Right renal pelvis (tissue), 4 donors: ENCODE results near the gene MB. TPM values are rescaled to one million over a fixed set of nuclear protein-coding genes. Genes with fewer than 3 reads are reported as not detected.
"Not testable (repeated sequence)": the region's sequence is repeated elsewhere in the genome, so short reads cannot be mapped to it uniquely, and the experiment has no call there.

Source experiments
- DNase-seq, 4 donors: peaks; one replicate each; pipeline ENCODE4 v3.0.0-alpha.2; 2013; ENCODE audit warnings: low read depth in 4 of 4, low spot score in 3 of 4, missing footprints in 1 of 4
- polyA plus RNA-seq, 4 donors: library from polyadenylated mRNA; unstranded; fragments of 120-200 nt; gene quantifications; one replicate each; pipeline ENCODE4 v1.2.1, GENCODE V29; 2013; ENCODE audit not compliant: insufficient read length in 4 of 4

The MB gene
- polyA plus RNA-seq, 4 donors, result 0.06 TPM; not detected in 3

DNA sequence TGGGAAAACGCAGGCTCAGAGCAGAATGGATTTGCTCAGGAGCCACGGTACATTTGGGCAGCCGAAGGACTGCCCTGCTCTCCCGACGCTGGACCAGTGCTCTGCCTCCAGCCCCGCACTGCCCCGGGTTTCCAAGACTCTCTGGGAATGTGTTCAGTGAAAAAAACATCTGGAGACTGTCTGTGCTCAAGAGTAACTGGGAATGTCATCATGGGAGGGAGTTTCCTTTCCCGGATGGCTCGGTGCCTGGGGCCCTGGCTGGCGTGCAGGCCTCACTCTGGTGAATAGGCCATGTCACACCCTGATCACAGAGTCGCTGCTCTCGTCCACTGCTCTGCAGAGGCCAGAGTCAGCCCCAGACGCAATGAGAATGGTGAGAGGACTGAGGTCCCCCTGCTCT is 21.3 kb upstream of the MB start:
- DNase-seq, result no peak

DNA sequence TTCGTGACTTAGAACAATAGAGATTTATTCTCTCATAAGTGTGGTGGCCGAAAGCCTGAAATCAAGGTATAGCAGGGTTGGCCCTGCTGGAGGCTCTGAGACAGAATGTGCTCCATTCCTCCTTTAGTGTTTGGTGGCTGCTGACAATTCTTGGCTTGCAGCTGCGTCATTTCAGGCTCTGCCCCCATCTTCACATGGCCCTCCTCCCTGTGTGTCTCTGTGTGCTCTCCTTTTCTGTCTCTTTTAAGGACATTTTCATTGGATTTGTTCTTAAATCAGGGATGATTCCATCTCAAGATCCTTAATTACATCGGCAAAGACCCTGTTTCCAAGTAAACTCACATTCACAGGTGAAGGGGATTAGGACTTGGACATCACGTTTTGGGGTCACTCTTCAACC is 20.9 kb upstream of the MB start:
- no peak for DNase-seq

DNA sequence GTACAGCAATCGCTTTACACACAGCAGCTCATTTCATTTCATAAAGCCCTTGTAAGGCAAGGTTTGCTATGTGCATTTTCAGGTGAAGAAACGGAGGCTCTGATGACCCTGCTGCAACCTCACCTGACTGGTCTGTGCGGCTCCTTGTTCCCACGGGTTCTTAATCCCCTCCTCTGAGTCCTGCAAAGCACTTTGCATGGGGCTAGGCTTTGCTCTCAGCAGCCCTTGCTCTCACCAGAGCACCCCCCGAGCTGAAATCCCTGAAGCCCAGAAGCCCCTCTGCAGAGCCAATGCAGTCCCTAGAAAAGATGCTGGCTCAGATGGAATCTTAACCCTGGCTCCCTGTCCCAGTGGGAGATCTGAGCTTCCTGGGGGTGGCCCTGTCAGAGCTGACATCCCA is 20.1 kb upstream of the MB start:
- DNase-seq, result no peak

DNA sequence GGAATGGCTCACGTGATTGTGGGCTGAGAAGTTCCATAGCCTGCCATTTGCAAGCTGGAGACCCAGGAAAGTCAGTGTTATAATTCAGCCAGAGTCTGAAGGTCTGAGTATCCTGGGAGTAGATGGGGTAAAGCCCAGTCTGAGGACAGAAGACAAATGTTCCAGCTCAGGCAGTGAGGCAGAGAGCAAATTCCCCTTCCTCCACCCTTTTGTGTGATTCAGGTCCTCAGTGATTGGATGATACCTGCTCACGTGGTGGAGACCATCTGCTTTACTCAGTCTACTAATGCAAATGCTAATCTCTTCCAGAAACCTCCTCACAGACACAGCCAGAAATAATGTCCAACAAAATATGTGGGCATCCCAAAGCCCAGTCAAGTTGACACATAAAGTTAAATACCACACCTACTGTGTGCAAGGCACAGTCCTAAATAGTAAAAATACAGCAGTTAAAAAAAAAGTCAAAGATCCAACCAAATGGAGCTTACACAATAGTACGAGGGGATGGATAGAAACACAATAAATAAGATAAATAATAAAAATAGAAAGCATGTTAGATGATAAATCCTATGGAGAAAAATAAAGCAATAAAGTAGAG is 17.9 kb upstream of the MB start:
- DNase-seq, result no peak

DNA sequence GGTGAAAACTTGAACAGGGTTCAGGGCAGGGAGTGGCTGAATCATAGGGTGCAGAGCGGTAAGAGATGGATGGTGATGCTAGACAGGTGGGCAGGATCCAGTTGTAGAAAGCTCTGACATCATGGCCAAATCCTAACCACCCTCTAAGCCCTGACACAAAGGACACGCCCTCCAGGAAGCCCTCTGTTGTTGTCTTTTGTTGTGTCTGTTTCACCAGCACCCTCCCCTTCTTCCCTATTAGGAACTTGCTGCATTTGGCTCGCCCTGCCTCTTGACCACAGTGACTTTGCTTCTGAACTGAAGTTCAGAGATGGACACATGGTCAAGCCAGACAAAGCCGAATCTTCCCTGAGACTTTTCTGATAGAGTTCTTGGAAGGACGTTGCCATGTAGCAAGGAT is 16.9 kb upstream of the MB start:
- no peak for DNase-seq

DNA sequence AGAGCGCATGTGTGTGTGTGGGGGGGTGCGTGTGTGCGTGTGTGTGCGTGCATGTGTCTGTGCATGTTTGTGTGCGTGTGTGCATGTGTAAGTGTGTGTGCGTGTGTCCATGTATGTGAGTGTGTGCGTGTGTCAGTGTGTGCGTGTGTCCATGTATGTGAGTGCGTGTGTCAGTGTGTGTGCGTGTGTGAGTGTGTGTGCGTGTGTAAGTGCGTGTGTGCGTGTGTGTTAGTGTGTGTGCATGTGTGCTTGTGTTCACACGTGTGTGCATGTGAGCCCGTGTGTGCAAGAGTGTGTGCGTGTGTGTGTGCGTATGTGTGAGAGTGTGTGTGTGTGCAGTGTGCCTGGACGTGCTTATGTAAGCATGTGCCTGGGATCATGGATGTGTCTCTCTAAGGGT is 16.4 kb upstream of the MB start:
- no peak for DNase-seq

DNA sequence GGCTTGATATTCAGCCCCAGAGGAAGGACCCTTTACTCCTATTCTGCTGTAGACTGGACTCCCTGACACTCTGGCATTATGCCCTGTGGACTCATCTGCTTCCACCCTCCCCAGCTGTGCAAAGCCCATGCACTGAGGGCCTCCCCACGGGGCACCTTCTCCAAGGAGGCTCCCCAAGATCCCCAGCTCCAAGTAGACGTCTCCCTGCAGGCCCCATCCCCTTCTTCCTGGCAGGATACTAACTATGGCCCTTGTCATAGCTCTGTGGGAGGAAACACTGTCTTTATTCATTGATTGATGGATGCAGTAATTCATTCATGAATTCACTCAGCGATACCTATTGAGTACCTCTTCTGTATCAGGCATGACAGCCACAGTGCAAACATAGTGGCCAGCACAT is 15.8 kb upstream of the MB start:
- no peak for DNase-seq

DNA sequence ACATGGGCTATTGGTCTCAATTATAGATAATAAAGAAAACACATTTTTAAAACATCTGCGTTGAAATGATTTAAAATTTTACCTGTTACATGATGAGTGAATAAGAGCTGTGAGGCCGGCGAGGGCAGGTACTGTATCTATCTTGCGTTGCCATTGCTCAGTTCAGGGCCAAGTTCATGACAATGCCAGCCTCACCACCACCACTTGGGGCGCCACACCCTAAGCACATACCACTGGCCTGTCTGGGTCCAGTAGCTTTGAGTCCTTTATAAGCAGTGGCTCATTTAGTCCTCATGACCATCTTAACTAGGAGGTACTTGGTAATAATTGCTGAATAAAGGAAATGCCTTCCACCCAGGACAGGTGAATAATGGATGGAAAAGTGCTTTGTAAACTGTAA is 14.5 kb upstream of the MB start:
- DNase-seq, result no peak

DNA sequence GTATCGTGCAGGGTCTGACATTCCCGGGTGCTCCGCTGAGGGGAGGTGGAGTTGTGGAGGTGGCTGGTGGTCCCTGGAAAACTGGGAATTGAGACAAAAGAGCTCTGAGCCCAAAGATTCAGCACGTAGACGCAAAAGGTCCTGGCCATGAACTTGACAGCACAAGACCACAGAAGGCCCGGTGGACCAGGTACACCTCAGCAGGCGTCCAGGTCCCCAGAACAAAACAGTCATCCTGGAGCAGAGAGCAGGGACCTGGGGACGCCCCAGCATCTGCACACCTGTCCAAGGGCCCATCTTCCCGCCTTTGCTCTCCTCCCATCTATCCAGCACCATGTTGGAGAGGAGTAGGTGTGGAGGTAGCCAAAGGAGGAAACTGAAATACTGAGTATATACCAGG is 13.8 kb upstream of the MB start:
- DNase-seq, result no peak

DNA sequence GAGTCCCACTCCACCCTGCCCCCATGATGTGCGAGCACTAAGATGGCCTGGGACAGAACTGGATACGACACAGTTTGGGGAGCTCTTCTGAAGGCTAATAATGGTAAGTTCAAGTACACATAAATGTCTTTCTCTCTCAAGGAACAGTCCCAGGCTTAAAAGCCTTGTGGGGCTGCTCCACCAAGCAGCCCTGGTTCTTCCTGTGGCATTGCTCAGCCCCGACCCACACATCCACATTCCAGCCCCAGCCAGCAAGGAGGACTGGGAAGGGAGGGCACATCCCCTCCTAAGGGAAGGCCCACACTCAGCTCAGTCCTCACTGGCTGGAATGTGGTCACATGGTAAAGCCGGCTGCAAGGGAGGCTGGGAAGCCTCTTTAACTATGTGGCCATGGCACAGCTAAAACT is 13.3 kb upstream of the MB start:
- no peak for DNase-seq

DNA sequence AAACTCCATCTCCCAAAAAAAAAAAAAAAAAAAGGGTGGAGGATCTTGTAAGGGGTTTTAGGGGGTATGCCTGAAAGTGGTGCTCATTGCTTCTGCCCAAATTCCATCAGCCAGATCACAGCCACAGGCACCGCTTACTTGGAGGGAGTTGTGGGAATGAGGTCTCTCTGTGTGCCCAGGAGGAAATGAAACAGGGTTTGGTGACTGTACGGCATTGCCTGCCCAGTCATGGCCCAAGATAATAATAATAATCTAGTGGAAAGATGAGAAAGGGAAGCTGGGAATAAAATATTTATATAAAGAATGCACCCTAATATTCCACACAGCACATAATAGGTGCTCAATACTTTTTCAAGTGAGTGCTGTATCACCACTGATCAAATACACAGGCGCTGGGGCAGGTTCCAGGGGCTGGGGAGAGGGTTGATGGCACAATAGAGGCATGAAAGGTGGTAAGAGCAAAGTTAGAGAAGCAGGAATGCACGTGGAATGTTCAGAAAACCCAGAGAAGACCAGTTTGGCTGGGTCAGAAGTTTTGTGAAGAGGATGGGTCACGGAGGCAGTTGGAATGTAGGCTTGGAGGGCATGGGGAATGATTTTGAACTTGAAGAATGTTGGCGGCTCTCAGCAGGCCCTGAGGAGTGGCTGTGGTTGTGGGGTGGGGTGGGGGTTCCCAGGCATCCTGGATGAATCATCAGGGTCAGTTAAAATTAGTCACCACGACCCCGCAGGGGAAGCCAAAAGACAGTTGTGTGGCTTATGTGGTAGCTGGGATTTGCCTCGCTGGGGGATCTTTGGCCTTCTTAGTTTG is 12.5 kb upstream of the MB start:
- no peak for DNase-seq

DNA sequence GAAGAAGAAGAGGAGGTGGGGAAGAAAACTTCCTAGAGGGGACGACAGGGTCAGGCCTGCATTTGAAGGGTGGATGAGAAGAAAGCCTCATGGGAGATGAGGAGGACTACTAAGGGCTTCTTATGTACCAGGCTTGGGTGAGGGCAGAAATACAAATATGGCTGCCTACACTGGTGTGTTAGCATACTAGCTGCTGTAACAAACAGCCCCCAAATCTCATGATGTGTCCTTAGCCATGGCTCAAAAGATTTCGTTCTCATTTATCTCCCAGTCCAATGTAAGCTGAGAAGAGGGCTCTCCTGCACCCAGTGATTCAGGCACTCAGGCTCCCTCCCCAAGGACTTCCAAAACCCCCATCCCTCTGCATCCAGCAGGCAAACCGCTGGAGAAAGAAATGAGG is 11.6 kb upstream of the MB start:
- DNase-seq, result no peak

DNA sequence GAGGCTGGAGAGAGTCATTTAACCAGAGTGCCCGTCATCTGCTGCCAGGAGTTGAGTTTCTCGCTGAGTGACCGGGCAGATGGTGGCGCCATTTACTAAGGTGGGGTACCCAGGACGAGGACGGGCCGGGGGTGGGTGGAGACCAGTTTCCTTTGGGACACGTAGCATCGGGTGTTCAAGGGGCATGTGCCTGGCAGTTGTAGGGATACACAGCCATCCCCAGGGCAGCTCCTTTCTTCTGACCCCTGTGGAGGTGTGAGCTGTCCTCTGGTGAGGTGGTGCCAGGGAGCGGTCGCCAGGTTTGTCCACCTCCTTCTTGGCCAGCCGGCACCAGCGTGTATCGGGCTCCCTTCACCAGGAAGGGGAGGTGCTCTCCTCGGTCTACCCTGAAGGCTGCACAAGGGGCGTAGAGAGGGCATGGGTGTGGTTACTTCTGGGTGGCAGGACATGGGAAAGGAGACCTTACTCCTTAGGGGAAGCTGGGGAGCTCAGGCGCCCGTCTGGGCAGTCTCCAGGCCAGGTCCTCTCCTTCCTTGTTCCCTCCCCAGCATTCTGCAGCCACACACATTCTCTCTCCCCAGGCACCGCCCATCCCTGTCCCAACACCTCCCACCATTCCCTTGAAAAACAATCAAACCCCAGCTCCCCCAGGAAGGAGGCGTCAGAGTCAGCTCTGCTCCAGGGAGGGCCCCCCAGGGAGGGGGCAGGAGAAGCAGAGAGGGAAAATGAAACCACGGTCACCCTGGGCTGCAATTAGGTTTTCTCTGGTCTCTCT is 10.3 kb upstream of the MB start:
- peak in 2 of 4 donors; percentile 63 to 78 for DNase-seq

DNA sequence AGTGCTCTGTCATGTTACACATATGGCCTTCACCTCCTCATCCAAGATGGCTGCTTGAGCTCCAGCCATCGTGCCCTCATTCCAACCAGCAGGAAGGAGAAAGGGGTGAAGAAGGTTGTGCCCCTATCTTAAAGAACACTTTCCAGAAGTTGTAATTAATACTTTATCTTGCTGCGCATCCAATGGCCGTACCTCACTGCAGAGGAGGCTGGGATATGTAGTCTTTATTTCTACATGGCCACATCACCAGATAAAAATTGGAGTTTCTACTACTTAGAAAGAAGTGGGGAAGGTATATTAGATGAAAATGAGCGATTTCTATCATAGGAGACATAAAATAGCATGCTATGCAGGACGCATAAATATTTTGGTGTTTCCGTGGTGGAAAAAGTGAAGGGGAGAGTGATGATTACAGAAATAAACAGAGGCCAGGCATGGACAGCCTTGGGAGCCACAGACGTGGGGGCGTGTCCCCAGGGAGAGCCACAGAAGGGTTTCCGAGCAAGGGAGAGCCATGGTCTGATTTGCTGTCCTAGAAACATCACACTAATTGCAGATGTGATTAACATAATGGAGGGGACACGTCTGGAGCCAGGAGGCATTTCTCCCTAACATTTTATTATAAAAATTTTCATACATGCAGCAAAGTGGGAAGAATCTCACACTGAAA is 8.8 kb upstream of the MB start:
- no peak for DNase-seq

DNA sequence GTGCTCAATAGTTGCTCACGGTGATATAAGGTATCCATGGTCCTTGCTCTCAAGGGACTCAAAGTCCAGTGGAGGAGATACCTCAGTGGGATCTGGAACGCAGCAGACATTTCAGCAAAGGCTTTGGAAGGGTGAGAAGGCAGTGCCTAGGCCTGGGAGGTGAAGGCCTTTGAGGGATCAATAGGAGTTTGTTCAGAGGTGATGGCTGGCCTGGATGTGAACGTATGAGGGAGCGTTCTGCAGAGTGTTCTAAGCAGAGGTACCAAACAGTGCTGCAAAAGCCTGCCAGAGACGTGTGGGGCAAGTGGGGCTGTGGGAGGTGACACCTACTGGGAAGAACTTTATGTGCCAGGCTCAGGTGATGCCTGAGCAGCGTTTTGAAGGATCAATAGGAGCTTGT is 7.4 kb upstream of the MB start:
- no peak for DNase-seq

DNA sequence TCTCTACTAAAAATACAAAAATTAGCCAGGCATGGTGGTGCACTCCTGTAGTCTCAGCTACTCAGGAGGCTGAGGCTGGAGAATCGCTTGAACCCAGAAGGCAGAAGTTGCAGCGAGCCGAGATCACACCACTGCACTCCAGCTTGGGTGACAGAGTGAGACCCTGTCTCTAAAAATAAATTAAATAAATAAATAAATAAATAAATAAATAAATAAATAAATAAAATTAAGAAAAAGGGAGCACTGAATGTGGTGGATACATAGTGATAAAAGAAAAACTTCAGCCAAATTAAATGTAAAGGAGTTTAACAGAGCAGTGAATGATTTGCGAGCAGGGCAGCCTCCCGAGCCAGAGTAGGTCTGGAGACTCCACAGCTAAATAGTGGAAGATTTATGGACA is 6.8 kb upstream of the MB start:
- DNase-seq, result not testable (repeated sequence)

DNA sequence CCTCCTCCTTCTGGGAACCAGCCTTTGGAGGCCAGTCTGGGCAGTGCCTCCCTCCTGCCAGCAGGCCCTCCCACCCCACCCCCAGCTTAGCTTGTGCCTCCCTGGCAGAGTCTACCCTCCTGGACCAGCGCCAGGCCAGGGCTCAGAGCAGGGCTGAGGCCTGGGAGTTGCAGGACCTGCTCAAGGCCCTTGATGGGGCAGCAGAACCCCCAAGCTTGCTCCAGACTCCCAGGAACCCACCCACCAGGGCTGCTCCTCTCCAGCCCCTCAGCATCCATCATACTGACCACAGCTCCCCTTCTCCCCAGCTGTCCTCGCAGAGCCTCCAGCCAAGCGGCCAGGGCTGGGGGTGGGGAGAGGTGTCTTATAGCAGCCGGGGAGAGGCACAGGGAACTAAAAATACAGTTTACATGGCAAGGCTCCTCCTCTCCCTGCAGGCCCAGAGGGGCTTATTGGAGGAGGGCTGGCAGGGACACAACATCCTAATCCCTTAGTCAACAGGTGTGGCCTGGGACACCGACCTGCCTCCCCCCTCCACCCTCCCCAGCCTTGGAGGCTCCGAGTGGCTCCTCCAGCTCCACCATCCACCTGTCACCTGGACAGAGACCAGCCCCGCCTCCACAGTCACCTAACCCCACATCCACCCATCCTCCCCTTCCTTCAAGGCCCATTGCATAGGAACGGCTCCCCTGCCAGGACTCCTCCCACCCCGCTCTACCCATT is 5.2 kb upstream of the MB start:
- DNase-seq, result no peak

DNA sequence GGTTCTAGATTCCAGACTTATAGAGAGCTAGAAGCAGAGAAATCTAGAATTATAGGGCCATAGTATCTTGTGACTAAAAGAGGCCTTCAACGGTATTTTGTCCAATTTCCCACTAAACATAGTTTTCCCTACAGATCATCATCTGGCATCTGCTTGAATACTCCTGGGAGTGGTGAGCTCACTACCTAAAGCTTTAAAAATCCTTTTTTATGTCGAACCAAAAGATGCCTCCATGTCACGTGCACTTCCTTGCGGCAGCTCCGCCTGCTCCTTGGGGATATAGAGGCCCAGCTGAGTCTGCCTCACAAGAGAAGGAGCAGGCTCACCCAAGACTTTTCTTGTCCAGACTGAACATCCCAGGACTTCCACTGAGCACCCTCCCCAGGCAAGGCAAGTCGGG is 4.3 kb upstream of the MB start:
- DNase-seq, result no peak

DNA sequence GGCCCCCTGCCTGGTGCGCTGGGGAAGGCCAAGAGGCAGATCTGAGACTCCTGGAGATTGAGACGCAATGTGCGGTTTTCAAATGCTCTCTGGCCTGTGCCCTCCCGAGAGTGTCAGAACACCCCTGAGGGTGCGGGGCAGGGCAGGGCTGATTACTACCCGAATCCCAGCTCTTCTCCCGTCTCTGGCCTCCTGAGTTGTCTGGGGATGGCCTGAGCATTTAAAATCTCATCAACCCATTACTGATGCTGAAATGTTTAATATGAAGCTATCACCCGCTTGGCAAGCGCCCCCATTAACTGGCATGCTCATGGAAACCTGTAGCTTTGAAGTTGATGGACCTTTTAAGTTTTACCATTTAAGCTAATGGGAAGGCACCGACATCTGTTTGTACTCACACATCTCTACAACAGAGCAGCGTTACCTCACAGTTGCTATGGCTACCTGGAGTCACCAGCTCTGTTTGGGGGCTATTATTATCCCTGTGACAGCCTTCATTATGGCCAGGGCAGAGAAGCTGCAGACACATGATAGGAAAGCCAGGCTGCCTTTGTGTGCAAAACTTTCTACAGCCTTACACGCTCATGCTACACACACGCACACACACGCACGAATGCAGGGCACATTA is 3.6 kb upstream of the MB start:
- DNase-seq, result no peak
